ENCODE results near the gene AKT1S1. TPM values are rescaled to one million over a fixed set of nuclear protein-coding genes. Genes with fewer than 3 reads are reported as not detected.
A peak's percentile ranks its signal among the peaks of the same experiment; 100 is the strongest.

Gene AKT1S1
- total and polyA plus RNA-seq, 2 of the 13 experiments (the other 11 are each of a cell fraction or from before 2014, with no cell fraction given) = 13.5 to 27.8 TPM

- TF ChIP-seq, protein P1, sequence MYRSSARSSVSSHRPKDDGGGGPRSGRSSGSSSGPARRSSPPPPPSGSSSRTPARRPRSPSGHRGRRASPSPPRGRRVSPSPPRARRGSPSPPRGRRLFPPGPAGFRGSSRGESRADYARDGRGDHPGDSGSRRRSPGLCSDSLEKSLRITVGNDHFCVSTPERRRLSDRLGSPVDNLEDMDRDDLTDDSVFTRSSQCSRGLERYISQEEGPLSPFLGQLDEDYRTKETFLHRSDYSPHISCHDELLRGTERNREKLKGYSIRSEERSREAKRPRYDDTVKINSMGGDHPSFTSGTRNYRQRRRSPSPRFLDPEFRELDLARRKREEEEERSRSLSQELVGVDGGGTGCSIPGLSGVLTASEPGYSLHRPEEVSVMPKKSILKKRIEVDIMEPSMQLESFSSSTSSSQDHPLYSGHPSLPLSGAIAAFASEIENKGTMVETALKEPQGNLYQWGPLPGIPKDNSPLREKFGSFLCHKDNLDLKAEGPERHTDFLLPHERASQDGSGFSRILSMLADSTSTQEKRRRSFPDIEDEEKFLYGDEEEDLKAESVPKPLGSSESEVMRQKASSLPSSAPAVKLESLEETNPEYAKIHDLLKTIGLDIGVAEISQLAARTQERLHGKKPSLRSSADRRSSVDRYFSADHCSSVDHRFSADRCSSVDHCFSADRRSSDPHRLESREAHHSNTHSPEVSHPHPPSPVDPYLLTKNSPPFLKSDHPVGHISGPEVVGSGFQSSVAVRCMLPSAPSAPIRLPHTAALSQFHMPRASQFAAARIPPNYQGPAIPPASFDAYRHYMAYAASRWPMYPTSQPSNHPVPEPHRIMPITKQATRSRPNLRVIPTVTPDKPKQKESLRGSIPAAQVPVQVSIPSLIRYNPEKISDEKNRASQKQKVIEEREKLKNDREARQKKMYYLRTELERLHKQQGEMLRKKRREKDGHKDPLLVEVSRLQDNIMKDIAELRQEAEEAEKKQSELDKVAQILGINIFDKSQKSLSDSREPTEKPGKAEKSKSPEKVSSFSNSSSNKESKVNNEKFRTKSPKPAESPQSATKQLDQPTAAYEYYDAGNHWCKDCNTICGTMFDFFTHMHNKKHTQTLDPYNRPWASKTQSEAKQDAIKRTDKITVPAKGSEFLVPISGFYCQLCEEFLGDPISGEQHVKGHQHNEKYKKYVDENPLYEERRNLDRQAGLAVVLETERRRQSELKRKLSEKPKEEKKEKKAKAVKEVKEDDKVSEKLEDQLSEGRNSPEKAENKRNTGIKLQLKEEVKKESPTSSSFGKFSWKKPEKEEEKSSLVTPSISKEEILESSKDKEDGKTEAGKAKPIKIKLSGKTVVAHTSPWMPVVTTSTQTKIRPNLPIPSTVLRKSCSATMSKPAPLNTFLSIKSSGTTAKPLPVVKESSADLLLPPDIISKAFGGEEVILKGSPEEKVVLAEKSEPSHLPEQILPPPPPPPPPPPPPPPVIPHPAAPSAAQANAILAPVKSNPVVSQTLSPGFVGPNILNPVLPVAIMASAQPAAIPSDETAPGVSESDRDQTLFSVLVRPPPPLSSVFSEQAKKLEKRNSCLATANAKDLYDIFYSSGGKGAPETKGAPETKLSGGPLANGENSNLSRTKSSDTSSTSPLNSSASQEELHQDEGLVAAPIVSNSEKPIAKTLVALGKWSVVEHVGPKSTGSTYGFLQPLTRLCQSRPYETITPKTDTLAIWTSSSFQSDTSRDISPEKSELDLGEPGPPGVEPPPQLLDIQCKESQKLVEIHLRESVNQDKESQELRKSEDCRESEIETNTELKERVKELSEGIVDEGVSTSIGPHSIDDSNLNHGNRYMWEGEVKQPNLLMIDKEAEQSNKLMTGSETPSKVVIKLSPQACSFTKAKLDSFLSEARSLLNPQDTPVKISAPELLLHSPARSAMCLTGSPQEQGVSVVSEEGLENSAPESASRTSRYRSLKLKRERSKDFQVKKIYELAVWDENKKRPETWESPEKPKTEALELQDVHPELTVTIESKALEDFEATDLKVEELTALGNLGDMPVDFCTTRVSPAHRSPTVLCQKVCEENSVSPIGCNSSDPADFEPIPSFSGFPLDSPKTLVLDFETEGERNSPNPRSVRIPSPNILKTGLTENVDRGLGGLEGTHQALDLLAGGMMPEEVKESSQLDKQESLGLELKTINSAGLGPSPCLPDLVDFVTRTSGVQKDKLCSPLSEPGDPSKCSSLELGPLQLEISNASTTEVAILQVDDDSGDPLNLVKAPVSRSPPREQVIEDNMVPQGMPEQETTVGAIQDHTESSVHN (CRISPR knock-in tag; IDR thresholded peaks at IDR 0.05) = peak; percentile 72; the same call in 1 of the 2 replicates
- TF ChIP-seq MTF2 (CRISPR knock-in tag; IDR thresholded peaks at IDR 0.05; ENCODE audit: borderline replicate concordance) (no peak; the same call in 1 of the 2 replicates), THAP11 (CRISPR knock-in tag; IDR thresholded peaks at IDR 0.05) (peak; percentile 88), NBN (conservative IDR thresholded peaks at IDR 0.05) (no peak), MXD3 (CRISPR knock-in tag; IDR thresholded peaks at IDR 0.05) (peak; percentile 36; the same call in 1 of the 2 replicates), SRF (IDR thresholded peaks at IDR 0.05; ENCODE audit: low read depth, low read length) (no peak), ZBTB8A (CRISPR knock-in tag; IDR thresholded peaks at IDR 0.05; ENCODE audit: borderline replicate concordance, low read depth) (no peak), ZNF562 (CRISPR knock-in tag; IDR thresholded peaks at IDR 0.05; ENCODE audit: borderline replicate concordance) (no peak), TMF1 (CRISPR knock-in tag; IDR thresholded peaks at IDR 0.05; ENCODE audit: low read depth) (no peak; the same call in 1 of the 2 replicates), ZNF501 (CRISPR knock-in tag; IDR thresholded peaks at IDR 0.05) (peak; percentile 36; the same call in 1 of the 2 replicates), MAZ (IDR thresholded peaks at IDR 0.05; ENCODE audit: borderline replicate concordance, low read depth, low read length) (peak; percentile 89), MAZ (CRISPR knock-in tag; IDR thresholded peaks at IDR 0.05; ENCODE audit: low read depth) (peak; percentile 75), STAT5B (CRISPR knock-in tag; IDR thresholded peaks at IDR 0.05) (no peak), PHF20 (CRISPR knock-in tag; IDR thresholded peaks at IDR 0.05) (peak; percentile 80), ZNF691 (CRISPR knock-in tag; IDR thresholded peaks at IDR 0.05; ENCODE audit: borderline replicate concordance, low read depth) (0 out of 2 replicates have a peak, but pooled peaks have one; percentile 4), REL (CRISPR knock-in tag; conservative IDR thresholded peaks at IDR 0.05) (peak; percentile 79; the same call in 1 of the 2 replicates), WIZ (CRISPR knock-in tag; IDR thresholded peaks at IDR 0.05) (no peak)
- TF ChIP-seq, protein P2, sequence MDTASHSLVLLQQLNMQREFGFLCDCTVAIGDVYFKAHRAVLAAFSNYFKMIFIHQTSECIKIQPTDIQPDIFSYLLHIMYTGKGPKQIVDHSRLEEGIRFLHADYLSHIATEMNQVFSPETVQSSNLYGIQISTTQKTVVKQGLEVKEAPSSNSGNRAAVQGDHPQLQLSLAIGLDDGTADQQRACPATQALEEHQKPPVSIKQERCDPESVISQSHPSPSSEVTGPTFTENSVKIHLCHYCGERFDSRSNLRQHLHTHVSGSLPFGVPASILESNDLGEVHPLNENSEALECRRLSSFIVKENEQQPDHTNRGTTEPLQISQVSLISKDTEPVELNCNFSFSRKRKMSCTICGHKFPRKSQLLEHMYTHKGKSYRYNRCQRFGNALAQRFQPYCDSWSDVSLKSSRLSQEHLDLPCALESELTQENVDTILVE (CRISPR knock-in tag; IDR thresholded peaks at IDR 0.05) = peak; percentile 90
Observed at GRCh38 chr19:49866933-49867782, 10.0 kb downstream of the AKT1S1 start, which contains the start of gene PNKP (continued).
